SH-SY5Y (cell line): ENCODE results near the gene KLHDC8B.

Source experiments
- GATA2 ChIP-seq: IDR thresholded peaks from 2 replicates; pipeline ENCODE4 v1.6.1; 2011; ENCODE audit warnings: mild to moderate bottlenecking, low read depth, low read length
- GATA3 ChIP-seq: IDR thresholded peaks from 2 replicates; pipeline ENCODE4 v1.6.1; 2011; ENCODE audit warnings: low read depth, mild to moderate bottlenecking, low read length, moderate library complexity

DNA sequence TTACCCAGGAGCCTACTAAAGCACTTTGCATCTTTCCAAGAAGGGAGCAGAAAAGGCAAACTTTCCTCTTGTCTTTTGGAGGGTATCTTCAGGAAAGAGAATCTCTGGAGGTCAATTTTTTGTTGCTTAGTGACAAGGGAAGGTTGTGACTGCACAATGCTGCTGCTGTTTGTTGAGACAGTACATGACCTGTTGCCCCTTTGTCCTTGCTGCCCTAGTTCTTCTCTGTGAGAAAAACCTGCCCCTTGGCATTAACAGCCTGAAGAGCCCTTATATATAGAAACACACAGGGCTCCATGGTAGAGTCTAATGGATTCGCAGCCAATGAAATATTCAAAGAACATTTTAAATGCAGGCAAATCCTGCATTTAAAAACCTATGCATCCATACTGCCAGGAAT lies 20.3 kb downstream of the KLHDC8B start:
- TF ChIP-seq GATA3, result no peak
- TF ChIP-seq GATA2, result no peak
